ENCODE results near the gene PRR12.

The PRR12 gene

DNA sequence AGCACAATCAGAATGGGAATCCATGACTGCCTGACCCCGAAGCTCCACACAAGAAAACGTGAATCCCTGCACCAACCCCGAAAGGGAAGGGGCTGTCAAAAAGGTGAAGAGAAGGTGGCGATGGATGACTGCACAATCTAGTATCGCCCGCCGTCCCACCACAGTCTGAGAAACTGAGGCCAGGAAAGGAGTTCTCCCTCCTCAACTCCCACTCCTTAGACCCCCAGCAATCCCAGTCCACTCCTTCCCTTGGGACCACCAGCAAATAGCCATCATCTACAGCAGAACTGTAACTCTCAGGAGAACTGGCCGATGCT is 11.1 kb upstream of the PRR12 start:
- H3K9me3 ChIP-seq (ENCODE audit: control insufficient read depth, low read length) = no peaks in the 10 kb centered on the region
- WGBS, 2 experiments = 4 to 7% methylated on average over 8 of the region's 8 CpGs
- no peak overlapping the region for H3K27ac ChIP-seq (ENCODE audit: insufficient read depth, low read depth, low read length, poor library complexity, severe bottlenecking)
- peaks cover 5% of the 10 kb centered on the region for H3K36me3 ChIP-seq (ENCODE audit: control insufficient read depth, insufficient read depth, low read length)
- no peaks in the 10 kb centered on the region for H3K27me3 ChIP-seq (ENCODE audit: control insufficient read depth, insufficient read depth, low read length, poor library complexity, severe bottlenecking)
- H3K4me1 ChIP-seq (ENCODE audit: control insufficient read depth, insufficient read depth, low read length) = no peaks in the 10 kb centered on the region
- H3K4me3 ChIP-seq (ENCODE audit: insufficient read depth, low read depth, low read length) = peak overlapping the region; percentile 57

DNA sequence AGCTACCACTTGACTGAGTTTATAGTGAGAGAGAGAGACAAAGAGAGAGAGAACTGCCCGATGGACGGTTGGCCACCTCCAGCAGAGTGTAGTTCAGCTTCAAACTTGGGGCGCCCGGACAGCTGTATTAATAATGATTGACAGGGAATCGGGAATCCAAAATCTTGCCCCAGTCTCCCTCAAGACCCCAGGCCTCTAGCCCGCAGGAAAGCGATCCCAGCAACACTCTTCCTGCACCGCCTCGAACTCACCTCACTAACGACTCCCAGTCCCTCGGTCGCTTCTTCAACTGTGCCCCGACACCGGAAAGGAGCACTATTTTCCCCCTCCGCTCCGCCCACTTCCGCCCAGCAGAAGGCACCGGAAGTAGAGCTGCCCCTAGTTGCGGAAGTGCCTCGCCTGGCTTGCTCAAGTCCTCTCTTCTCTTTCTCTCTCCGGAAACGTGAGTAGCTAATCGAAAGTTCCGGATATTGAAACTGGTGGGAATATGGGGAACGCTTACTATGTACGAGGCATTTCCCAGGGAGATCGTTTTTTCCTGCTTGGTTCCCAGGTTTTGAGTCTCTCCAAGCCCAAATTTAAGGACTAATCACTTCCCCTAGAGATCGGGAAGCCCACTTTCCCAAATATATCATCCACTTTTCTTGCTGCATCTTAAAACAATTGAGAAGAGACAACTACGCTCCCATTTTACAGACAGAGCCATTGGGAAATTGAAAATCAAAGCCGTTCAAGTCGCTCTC is 10.5 kb upstream of the PRR12 start, which contains the start of gene NOSIP:
Gene NOSIP (minus strand): TSS at position 293 of the 743 bp plus-strand sequence. CDS start 19,865 bp downstream, outside the sequence.
- H3K36me3 ChIP-seq (ENCODE audit: control insufficient read depth, insufficient read depth, low read length) = peaks cover 1% of the 10 kb centered on the region
- no peak within 1 kb of the TSS for H3K27ac ChIP-seq (ENCODE audit: insufficient read depth, low read depth, low read length, poor library complexity, severe bottlenecking)
- no peaks in the 10 kb centered on the region for H3K9me3 ChIP-seq (ENCODE audit: control insufficient read depth, low read length)
- peak within 1 kb of the TSS; percentile 57 for H3K4me3 ChIP-seq (ENCODE audit: insufficient read depth, low read depth, low read length)
- H3K27me3 ChIP-seq (ENCODE audit: control insufficient read depth, insufficient read depth, low read length, poor library complexity, severe bottlenecking) = no peaks in the 10 kb centered on the region
- WGBS, 2 experiments = 6 to 7% methylated on average over 29 to 31 of the region's 31 CpGs
- H3K4me1 ChIP-seq (ENCODE audit: control insufficient read depth, insufficient read depth, low read length) = no peaks in the 10 kb centered on the region

GRCh38 chr19:49581007-49581508 is 9.9 kb upstream of the PRR12 start, which contains the start of gene PRRG2:
Gene PRRG2 (plus strand): TSS chr19:49581316. CDS start chr19:49583220, 1,904 bp downstream.
- H3K4me1 ChIP-seq (ENCODE audit: control insufficient read depth, insufficient read depth, low read length) = no peaks in the 10 kb centered on the region
- H3K4me3 ChIP-seq (ENCODE audit: insufficient read depth, low read depth, low read length) = peak within 1 kb of the TSS; percentile 57
- H3K27me3 ChIP-seq (ENCODE audit: control insufficient read depth, insufficient read depth, low read length, poor library complexity, severe bottlenecking) = no peaks in the 10 kb centered on the region
- H3K36me3 ChIP-seq (ENCODE audit: control insufficient read depth, insufficient read depth, low read length) = no peaks in the 10 kb centered on the region
- no peaks in the 10 kb centered on the region for H3K9me3 ChIP-seq (ENCODE audit: control insufficient read depth, low read length)
- no peak within 1 kb of the TSS for H3K27ac ChIP-seq (ENCODE audit: insufficient read depth, low read depth, low read length, poor library complexity, severe bottlenecking)
- WGBS, 2 experiments = 69 to 72% methylated on average over 15 of the region's 15 CpGs

DNA sequence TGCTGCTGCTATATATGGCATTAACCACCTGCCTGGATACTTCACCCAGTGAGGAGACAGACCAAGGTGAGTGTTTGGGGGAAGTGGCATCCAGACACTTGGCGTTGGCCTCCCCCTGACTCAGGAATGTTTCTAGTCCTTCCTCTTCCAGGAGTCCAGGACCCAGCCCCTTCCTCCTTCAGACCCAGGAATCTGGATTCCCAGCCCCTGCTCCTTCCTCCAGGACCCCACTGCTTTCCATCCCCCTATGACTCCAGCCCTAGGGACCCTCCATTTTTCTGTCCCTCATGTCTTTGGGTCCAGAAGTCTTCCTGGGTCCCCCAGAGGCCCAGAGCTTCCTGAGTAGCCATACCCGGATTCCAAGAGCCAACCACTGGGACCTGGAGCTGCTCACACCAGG is 7.7 kb upstream of the PRR12 start:
- 64% methylated on average over 2 of the region's 2 CpGs for WGBS, 2 experiments
- no peaks in the 10 kb centered on the region for H3K27me3 ChIP-seq (ENCODE audit: control insufficient read depth, insufficient read depth, low read length, poor library complexity, severe bottlenecking)

DNA sequence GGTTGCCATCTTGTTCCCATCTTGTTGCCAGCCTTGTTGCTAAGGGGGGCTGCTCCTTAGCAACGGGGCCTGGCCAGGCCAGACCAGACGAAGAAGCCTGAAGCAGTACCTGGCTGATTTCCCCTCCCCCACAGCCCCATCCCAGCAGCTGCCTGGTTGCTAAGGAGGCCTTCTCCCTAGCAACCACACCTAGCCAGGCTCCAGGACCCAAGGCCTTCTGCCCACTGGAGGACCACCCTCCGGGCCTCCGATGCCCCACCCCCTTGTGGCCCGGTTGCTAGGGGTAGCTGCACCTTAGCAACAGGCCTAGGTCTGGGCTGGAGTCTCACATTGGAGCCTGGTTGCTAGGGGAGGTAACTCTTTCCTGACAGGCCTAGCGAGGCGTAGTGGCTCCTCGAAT is 6.0 kb upstream of the PRR12 start:
- Histone ChIP-seq H3K4me3 (ENCODE audit: insufficient read depth, low read depth, low read length) (no peak overlapping the region), H3K27ac (ENCODE audit: insufficient read depth, low read depth, low read length, poor library complexity, severe bottlenecking) (peak overlapping the region; percentile 27), H3K36me3 (ENCODE audit: control insufficient read depth, insufficient read depth, low read length) (no peaks in the 10 kb centered on the region), H3K4me1 (ENCODE audit: control insufficient read depth, insufficient read depth, low read length) (no peaks in the 10 kb centered on the region), H3K9me3 (ENCODE audit: control insufficient read depth, low read length) (no peaks in the 10 kb centered on the region), H3K27me3 (ENCODE audit: control insufficient read depth, insufficient read depth, low read length, poor library complexity, severe bottlenecking) (no peaks in the 10 kb centered on the region)
- 58 to 64% methylated on average over 8 of the region's 8 CpGs for WGBS, 2 experiments

More for the DNA sequence above, 7.7 kb upstream of the PRR12 start:
- Histone ChIP-seq H3K9me3 (ENCODE audit: control insufficient read depth, low read length) (no peaks in the 10 kb centered on the region), H3K27ac (ENCODE audit: insufficient read depth, low read depth, low read length, poor library complexity, severe bottlenecking) (no peak overlapping the region), H3K4me1 (ENCODE audit: control insufficient read depth, insufficient read depth, low read length) (no peaks in the 10 kb centered on the region), H3K36me3 (ENCODE audit: control insufficient read depth, insufficient read depth, low read length) (no peaks in the 10 kb centered on the region), H3K4me3 (ENCODE audit: insufficient read depth, low read depth, low read length) (no peak overlapping the region)

- WGBS, 2 experiments = 82 to 89% methylated on average over 8 of the region's 8 CpGs
- H3K27me3 ChIP-seq (ENCODE audit: control insufficient read depth, insufficient read depth, low read length, poor library complexity, severe bottlenecking) = no peaks in the 10 kb centered on the region
- H3K36me3 ChIP-seq (ENCODE audit: control insufficient read depth, insufficient read depth, low read length) = no peaks in the 10 kb centered on the region
- H3K9me3 ChIP-seq (ENCODE audit: control insufficient read depth, low read length) = no peaks in the 10 kb centered on the region
- no peak overlapping the region for H3K4me3 ChIP-seq (ENCODE audit: insufficient read depth, low read depth, low read length)
- no peak overlapping the region for H3K27ac ChIP-seq (ENCODE audit: insufficient read depth, low read depth, low read length, poor library complexity, severe bottlenecking)
- H3K4me1 ChIP-seq (ENCODE audit: control insufficient read depth, insufficient read depth, low read length) = no peaks in the 10 kb centered on the region
Observed at GRCh38 chr19:49587227-49587626, 3.8 kb upstream of the PRR12 start.

- Histone ChIP-seq H3K4me1 (ENCODE audit: control insufficient read depth, insufficient read depth, low read length) (peaks cover under 1% of the 10 kb centered on the region), H3K4me3 (ENCODE audit: insufficient read depth, low read depth, low read length) (no peak overlapping the region), H3K36me3 (ENCODE audit: control insufficient read depth, insufficient read depth, low read length) (no peaks in the 10 kb centered on the region), H3K9me3 (ENCODE audit: control insufficient read depth, low read length) (no peaks in the 10 kb centered on the region), H3K27me3 (ENCODE audit: control insufficient read depth, insufficient read depth, low read length, poor library complexity, severe bottlenecking) (no peaks in the 10 kb centered on the region), H3K27ac (ENCODE audit: insufficient read depth, low read depth, low read length, poor library complexity, severe bottlenecking) (no peak overlapping the region)
- 90 to 92% methylated on average over 18 of the region's 18 CpGs for WGBS, 2 experiments
Observed at GRCh38 chr19:49588365-49589122, 2.4 kb upstream of the PRR12 start.

DNA sequence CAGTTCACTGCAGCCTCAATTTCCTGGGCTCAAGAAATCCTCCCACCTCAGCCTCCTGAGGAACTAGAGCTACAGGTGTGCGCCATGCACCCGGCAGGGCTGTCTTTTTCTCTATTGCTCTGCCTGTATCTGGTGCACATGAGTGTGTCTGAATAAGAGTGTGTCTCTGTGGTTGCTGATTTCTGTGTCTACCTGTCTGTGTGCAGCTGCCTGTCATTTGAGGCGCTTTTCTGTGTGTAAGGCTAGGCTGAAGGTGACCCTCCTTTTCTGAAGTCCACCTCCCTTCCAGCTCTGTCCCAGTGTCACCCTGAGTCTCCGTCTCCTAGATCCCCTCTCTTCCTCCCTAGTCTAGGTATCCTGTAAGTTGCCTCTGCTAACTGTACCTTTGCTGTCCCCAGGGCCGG is 1.5 kb upstream of the PRR12 start:
- H3K9me3 ChIP-seq (ENCODE audit: control insufficient read depth, low read length) = no peaks in the 10 kb centered on the region
- 63 to 72% methylated on average over 5 of the region's 5 CpGs for WGBS, 2 experiments

DNA sequence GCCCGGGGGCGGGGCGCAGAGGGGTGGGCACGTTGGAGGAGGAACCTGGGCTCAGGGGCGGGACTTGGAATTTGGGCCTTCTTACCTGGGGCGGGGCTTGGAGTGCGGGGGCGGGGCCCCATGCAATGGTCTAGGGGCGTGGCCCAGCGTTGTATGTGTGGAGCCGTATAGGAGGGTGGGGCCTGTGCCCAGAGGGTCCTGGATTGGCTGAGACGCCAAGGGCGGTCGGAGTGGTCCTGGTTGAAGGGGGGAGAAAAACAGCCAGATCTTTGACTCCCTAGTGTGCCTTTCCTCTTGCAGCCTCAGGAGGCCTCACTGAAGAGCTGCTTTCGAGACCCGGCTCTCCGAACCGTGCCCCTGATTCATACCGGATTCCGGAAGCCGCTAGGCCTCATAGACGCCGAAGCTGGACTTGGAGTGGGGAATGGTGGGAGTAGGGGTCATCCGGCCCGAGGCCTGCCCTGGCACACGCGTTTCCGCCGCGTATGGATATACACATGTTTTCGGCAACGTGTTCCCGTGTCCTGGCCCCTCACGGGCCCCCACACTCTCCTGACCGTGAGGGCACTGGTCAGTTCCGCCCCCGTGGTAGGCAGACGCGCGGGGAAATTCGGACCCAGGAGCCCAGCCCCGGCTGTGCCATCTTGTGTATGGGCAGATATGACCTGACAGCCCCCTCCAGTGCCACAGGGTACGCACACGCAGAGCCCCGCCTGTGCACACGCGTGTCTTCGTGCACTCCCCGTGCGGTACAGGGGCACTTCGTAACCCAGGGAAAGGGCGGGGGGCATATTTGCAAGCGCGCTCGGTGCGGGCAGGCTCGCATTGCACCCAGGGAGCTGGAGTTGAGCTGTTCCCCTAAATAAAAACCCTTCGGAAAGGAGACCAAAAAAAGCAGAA is 661 bp upstream of the PRR12 start:
- peaks cover 6% of the 10 kb centered on the region for H3K4me1 ChIP-seq (ENCODE audit: control insufficient read depth, insufficient read depth, low read length)
- H3K36me3 ChIP-seq (ENCODE audit: control insufficient read depth, insufficient read depth, low read length) = peaks cover 8% of the 10 kb centered on the region
- peak overlapping the region; percentile 71 for H3K27ac ChIP-seq (ENCODE audit: insufficient read depth, low read depth, low read length, poor library complexity, severe bottlenecking)
- 0% methylated on average over 58 of the region's 58 CpGs for WGBS, 2 experiments
- H3K4me3 ChIP-seq (ENCODE audit: insufficient read depth, low read depth, low read length) = peak overlapping the region; percentile 99
- no peaks in the 10 kb centered on the region for H3K27me3 ChIP-seq (ENCODE audit: control insufficient read depth, insufficient read depth, low read length, poor library complexity, severe bottlenecking)
- no peaks in the 10 kb centered on the region for H3K9me3 ChIP-seq (ENCODE audit: control insufficient read depth, low read length)

More for the DNA sequence above, 1.5 kb upstream of the PRR12 start:
- no peak overlapping the region for H3K27ac ChIP-seq (ENCODE audit: insufficient read depth, low read depth, low read length, poor library complexity, severe bottlenecking)
- peaks cover 6% of the 10 kb centered on the region for H3K4me1 ChIP-seq (ENCODE audit: control insufficient read depth, insufficient read depth, low read length)
- H3K4me3 ChIP-seq (ENCODE audit: insufficient read depth, low read depth, low read length) = no peak overlapping the region
- no peaks in the 10 kb centered on the region for H3K27me3 ChIP-seq (ENCODE audit: control insufficient read depth, insufficient read depth, low read length, poor library complexity, severe bottlenecking)
- H3K36me3 ChIP-seq (ENCODE audit: control insufficient read depth, insufficient read depth, low read length) = peaks cover 5% of the 10 kb centered on the region

Measured in ectodermal cell (in vitro differentiated cells).